Astrocyte of the spinal cord (primary cell): ENCODE results near the gene ITPRIP.

Experiments
- DNase-seq: peaks from one replicate; pipeline ENCODE4 v3.0.0; 2011; ENCODE audit warnings: low read depth, low spot score
- H3K4me3 ChIP-seq: 2 replicates; pipeline ENCODE4 v1.5.1; 2011; ENCODE audit warnings: low read depth, mild to moderate bottlenecking, low read length, moderate library complexity
- in situ Hi-C: cut with HindIII; loops from 2 replicates; pipeline ENCODE4 v1.10.0; 2017; ENCODE audit warnings: low sequenced_read_pairs
- TF ChIP-seq, protein P1 (sequence below): IDR thresholded peaks from 2 replicates; pipeline ENCODE4 v1.5.1; 2012; ENCODE audit warnings: low read depth, mild to moderate bottlenecking, low read length, inconsistent platforms

ITPRIP gene, protein sequence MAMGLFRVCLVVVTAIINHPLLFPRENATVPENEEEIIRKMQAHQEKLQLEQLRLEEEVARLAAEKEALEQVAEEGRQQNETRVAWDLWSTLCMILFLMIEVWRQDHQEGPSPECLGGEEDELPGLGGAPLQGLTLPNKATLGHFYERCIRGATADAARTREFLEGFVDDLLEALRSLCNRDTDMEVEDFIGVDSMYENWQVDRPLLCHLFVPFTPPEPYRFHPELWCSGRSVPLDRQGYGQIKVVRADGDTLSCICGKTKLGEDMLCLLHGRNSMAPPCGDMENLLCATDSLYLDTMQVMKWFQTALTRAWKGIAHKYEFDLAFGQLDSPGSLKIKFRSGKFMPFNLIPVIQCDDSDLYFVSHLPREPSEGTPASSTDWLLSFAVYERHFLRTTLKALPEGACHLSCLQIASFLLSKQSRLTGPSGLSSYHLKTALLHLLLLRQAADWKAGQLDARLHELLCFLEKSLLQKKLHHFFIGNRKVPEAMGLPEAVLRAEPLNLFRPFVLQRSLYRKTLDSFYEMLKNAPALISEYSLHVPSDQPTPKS

DNA sequence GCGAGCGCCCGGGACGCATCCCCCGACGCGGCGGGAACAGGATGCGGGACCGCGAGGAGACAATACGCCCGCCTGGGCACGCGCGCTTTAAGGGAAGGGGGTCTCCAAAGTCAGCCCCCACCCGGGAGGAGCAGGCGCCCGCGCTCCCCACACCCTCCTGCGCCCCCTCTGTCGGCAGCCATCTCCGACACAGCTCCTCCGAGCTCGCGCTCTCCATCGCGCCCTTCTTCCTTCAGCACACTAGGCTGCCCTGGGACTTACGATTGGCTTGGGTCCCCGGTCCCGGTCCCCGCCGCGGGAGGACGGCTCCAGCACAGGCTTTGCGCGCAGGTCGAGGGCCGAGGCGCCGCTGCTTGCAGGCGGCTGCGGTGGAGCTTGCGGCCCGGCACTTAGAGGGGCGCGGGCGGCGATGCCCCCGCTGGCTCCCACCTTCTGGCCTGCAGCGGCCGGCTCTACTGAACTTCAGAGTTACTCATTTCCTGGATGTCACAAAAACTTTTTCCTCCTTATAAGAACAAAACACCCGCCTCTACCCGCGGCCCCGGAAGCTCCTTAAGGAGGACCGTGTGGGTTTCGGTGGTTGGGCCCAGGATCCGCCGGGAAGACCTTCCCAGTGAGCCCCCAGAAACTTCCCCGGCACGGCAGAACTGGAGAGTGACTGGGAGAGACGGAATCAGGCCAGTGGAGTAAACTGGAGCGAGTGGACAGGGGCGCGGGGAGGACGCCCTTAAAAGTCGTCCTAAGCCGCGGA is at the start of gene ITPRIP:
Gene ITPRIP, minus strand, starts transcription at position 481 of the 751 bp plus-strand sequence. CDS start 22,414 bp downstream, outside the sequence.
- TF ChIP-seq, protein P1, sequence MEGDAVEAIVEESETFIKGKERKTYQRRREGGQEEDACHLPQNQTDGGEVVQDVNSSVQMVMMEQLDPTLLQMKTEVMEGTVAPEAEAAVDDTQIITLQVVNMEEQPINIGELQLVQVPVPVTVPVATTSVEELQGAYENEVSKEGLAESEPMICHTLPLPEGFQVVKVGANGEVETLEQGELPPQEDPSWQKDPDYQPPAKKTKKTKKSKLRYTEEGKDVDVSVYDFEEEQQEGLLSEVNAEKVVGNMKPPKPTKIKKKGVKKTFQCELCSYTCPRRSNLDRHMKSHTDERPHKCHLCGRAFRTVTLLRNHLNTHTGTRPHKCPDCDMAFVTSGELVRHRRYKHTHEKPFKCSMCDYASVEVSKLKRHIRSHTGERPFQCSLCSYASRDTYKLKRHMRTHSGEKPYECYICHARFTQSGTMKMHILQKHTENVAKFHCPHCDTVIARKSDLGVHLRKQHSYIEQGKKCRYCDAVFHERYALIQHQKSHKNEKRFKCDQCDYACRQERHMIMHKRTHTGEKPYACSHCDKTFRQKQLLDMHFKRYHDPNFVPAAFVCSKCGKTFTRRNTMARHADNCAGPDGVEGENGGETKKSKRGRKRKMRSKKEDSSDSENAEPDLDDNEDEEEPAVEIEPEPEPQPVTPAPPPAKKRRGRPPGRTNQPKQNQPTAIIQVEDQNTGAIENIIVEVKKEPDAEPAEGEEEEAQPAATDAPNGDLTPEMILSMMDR: peak; percentile 16
- DNase-seq: peak; percentile 95
- in situ Hi-C loops: no loop called here
- H3K4me3 ChIP-seq: peak within 1 kb of the TSS; percentile 66

DNA sequence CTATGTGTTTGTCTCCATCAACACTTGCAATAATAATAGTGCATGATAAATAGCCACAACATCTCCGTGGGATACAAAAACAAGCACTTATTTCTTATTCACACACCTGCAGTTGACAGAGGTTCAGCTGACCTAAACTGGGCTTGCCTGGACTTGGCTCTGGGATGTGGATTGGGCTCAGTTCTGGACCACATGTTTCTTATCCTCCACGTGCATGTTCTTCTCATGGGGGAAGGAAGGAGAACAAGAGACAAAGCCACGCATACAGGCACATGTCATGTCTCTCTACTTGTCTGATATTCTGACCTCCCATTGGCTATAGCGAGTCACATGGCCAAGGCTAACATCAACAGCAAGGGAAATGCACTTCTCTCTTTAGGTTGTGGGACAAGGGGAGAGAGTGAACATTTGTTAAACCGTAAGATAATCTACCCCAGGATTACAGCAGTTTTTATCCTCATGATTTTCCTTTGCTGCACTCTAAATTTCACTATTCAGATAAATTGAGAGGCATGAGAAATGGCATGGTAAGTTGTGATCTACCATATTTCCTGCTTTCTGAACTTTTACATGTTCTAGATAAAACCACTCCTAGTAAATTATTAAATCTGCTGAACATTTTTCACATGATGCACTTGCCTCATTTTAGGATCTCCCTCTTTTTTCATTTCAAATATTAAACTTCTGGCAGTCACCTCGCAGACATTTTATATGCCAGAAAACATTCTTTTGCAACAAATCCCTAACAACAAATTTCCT is 49.0 kb upstream of the ITPRIP start:
- TF ChIP-seq, protein P1: no peak
- H3K4me3 ChIP-seq: no peak overlapping the region
- DNase-seq: no peak
- in situ Hi-C loops: no loop called here

DNA sequence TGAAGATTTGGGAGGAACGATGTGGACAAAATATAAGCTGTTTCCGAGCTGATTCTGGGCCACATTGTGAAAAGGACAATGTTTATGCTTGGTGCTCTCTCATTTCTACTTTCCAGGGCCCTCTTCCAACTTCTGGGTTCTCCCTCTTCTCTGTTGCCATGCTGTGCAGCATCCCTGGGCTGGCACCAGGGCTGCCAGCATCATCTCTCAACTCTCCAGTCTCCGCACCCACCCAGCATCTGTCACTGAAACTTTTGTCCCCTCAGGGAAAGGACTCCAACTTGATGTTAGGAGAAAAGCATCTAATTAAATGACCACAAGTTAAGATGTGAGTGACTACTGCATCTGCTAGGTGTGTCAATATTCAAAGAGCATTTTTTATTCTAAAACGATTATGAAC is 42.1 kb upstream of the ITPRIP start:
- TF ChIP-seq, protein P1: no peak
- H3K4me3 ChIP-seq: no peak overlapping the region
- in situ Hi-C loops: no loop called here
- DNase-seq: no peak

DNA sequence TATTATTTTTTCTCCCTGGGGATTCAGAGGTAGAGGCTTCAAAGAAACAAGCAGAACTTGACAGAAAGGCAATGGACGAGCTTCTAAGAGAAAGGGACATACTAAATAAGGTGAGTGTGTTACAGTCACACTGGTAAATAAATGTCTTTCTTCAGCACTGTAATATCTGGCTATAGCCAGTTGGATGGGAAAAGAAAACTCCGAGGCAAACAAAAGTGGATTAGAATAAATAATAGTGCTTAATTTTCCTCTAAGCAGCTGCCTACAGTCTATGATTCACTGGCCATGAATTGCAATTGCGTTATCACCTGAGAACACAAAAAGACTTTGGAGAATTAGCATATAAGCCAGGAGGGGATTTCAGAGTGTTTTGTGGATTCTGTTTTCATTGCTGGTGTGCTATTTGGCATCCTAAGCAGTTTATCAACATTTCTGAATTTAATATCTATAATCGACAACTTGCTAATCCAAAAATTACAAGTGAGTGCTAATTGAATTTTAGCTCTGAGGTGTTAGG is 38.6 kb upstream of the ITPRIP start:
- no peak for DNase-seq
- no peak overlapping the region for H3K4me3 ChIP-seq
- in situ Hi-C loops: no loop called here
- TF ChIP-seq, protein P1: no peak

DNA sequence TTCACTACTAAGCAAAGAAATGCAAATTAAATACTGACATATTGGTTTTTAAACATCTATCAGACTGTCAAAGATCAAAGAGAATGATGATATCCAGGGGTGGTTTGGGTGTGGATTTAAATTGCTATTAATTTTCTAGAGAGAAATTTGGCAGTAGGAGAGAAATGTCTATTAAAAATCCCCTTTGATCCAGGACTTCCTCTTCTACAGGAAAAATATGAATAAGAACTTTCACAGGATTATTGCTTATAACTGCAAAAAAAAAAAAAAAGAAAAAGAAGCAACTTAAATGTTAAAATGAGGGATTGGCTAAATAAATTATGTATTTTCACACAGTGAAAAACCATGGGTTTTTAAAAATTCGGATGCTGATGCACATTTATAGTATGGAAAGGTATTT is 36.3 kb upstream of the ITPRIP start:
- in situ Hi-C loops: no loop called here
- H3K4me3 ChIP-seq: no peak overlapping the region
- no peak for DNase-seq
- TF ChIP-seq, protein P1: no peak

DNA sequence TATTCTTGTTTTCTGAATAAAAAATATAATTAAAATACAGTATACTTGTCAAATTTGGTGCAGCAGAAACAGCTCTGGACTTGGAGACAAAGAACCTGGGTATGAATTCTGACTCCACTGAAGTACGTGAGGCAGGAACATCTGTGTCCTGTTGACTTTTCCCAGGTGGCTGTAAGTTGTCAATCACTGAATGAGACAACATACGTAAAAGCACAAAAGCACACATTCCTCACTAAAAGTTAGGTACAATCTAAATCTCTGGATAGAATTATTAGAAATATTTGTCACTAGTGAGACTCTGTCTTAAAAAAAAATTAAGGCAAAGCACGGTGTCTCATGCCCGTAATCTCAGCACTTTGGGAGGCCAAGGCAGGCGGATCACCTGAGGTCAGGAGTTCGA is 33.5 kb upstream of the ITPRIP start:
- H3K4me3 ChIP-seq: no peak overlapping the region
- DNase-seq: no peak
- in situ Hi-C loops: no loop called here
- TF ChIP-seq, protein P1: no peak
